NCI-H82 (cell line): Measurements from ENCODE around the gene GTF2E1.

Experiments used
- DNase-seq: peaks from one replicate; lab custom pipeline; 2025; lab: John Stamatoyannopoulos, UW

GTF2E1 gene

DNA sequence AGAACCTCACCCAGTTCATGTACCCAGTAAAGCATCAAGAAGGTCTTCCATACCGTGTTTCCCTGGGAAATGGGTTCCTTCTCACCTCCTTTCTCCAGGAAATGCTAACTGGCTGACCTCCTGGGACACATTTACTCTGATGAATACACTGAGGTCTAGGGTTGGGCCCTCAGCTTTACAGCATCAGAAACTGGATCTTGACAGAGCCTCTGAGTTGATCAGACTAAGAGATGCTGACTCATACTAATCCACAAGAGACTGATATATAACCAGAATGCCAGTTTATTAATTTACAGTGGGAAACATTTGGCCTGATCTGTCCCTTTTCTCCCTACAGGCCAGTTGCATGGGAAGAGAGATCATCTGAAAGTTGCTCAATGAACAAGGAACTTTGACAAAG lies 55.8 kb downstream of the GTF2E1 start:
- DNase-seq: no peak

GRCh38 chr3:120800625-120801024 lies 58.1 kb downstream of the GTF2E1 start:
- DNase-seq: no peak

DNA sequence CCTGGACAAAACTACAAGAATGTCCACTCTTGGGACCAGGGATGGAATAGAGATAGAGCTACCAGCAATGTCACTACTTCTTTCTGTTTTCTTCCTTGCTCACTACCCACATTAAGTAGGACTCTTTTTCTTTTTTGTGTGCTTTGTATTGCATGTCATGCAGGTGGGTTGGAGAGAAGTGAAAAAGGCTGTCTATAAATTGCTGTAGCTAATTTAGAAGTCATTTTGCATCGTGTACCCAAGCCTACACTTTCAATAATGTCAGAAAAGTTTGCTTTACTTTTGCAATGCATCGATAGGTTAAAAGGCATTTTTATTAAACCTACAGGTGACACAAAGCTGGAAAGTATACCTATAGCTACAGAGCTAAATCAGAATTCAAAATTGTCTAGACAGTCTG lies 58.9 kb downstream of the GTF2E1 start:
- DNase-seq: no peak

- no peak for DNase-seq
These were observed 60.4 kb downstream of the GTF2E1 start for GRCh38 chr3:120802916-120803315.

- no peak for DNase-seq
These were observed 74.2 kb downstream of the GTF2E1 start for GRCh38 chr3:120816728-120817127.

GRCh38 chr3:120820748-120821147 lies 78.2 kb downstream of the GTF2E1 start:
- no peak for DNase-seq

- no peak for DNase-seq
These were observed 78.9 kb downstream of the GTF2E1 start for GRCh38 chr3:120821426-120821825.

GRCh38 chr3:120823156-120823555 lies 80.6 kb downstream of the GTF2E1 start:
- no peak for DNase-seq

GRCh38 chr3:120824613-120825012 lies 82.1 kb downstream of the GTF2E1 start:
- no peak for DNase-seq

DNA sequence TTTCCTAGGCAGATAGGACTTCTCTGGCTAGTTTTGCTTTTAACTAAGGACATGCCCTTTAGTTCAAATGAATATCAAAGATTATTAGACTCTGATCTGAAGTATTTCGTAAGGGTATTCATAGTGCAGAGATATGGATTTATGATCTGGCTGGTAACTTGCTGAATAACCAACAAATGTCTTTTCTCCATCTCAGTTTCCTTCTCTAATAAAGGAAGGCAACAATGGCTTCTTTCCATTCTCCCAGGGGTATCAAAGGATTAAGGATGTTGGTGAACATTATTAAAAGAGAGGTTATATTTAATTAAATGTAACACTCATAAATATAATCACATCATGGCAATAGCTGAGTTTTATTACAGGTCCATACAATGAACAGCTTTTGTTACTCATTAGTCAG lies 86.3 kb downstream of the GTF2E1 start:
- DNase-seq: no peak

DNA sequence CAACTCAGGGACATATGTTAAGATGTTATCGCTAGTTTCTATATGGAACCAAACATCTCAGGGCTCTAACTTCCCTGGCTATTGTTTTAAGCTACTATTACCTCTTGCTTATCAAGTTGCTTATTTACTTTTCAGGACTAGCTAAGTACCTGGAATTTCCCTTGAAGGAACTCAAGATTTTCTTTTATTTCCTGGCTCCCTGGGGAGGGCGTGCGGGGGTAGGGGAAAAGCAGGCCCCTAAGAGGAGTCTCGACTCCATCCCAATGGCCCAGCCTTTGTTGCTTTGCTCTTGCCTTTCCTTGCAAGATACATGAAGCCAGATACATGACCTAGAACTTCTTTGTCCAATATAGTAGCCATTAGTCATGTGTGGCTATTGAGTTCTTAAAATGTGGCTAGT lies 88.5 kb downstream of the GTF2E1 start:
- DNase-seq: no peak
